GM18951 (cell line): ENCODE measurements around the gene NHS.

Experiments
- POLR2A ChIP-seq: IDR thresholded peaks from 4 replicates; pipeline ENCODE4 v1.6.1; 2011; ENCODE audit warnings: mild to moderate bottlenecking; ENCODE audit not compliant: insufficient read length, insufficient read depth; ENCODE audit errors: extremely low read depth
- in situ Hi-C: fragments of 300-500 bp; cut with MboI; formaldehyde crosslinking; loops from one replicate; pipeline ENCODE4 v1.12.0; 2022; ENCODE audit warnings: low sequenced_read_pairs, mixed read lengths, inconsistent platforms; ENCODE audit not compliant: unreplicated experiment

NHS gene

DNA sequence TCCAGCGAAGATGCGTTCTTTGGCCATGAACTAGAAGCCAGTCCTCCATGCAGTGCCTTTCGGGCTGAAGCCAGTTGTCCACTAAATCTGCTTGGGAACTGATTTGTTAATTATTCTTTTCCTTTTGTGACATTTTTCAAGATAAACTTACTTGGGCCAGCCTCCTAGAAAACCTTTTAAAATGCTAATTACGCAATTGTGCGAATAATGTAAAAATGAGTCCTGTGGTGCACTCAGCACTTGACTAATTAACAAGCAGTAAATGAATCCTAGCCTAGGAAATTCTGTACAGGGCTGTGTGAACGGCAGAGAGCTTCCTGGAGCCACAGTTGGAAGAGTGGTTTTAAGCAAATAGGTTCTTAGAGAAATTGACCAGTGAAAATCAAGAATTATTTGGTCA, 212.4 kb downstream of the NHS start:
- in situ Hi-C loops = no loop called here
- no peak for TF ChIP-seq POLR2A

DNA sequence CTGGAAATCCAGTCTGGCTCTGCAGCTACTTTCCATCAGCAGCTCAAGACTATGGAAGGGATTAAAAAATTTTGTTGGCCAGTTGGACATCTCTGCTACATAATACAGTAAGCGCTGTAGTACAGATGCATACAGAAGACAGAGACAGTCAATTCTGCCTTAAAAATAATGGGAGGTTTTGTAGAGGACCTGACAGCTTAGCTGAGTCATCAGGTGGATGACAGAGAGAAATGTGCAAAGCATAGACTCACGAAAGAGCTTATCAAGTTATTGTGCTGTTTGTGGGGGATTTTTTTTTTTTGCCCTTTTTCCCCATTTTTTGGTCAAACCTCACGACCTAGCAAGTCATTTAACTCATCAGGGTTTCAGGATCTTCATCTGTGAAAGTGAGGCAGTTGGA, 213.3 kb downstream of the NHS start:
- in situ Hi-C loops = no loop called here
- no peak for TF ChIP-seq POLR2A

DNA sequence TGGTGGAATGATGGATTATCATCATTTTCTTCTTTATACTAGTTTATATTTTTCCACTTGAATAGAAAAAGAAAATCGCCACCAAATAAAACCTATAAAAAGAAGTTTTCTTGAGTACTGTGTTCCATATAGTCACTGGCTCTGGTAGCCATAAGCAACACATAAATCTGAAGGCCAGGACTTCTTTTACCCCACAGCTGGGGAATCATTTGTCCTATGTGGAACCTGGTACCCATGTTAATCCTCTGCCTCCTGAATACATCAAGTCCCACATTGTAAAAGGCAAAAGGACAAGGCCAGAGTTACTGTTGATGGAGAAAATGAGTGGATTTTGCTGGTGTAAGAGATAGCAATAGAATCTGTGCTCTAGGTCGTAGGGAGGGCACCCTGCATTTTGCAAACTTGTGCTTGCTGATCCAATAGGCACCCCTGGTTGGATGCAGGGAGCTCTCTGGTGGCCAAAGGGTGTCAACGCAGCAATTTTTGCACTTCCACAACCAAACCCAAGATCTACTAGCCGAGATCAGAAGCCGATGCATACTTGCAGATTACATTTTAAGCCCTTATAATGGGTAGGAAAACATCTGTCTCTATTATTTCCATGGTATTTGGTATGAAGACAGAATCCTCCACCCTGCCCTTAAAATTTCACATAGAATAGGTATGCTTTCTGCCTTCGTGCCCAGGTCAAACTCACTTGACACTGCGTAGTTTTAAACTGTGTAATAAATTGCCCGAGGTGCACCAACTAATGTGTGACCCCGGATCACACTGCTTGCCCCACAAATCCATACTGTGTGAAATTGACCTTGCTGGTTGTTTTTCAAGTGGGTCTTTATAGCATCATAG, 216.1 kb downstream of the NHS start:
- in situ Hi-C loops = no loop called here
- no peak for TF ChIP-seq POLR2A

DNA sequence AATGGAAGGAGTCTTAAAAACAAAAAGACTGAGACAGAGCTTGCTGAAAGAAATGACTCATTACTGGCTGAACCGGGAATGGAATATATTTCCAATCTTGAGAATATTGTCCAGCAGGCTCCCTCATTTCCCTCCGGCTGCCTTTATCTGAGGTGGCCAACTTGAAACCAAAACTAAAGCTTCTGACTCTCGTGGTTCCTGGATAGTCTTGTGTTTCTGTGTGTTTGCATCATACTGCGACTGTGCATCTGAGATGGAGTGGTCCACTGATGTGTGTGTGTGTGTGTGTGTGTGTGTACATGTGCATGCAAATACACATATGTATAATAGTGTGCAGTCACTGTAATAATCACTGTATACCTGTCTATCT, 216.7 kb downstream of the NHS start:
- in situ Hi-C loops = no loop called here
- TF ChIP-seq POLR2A = no peak

DNA sequence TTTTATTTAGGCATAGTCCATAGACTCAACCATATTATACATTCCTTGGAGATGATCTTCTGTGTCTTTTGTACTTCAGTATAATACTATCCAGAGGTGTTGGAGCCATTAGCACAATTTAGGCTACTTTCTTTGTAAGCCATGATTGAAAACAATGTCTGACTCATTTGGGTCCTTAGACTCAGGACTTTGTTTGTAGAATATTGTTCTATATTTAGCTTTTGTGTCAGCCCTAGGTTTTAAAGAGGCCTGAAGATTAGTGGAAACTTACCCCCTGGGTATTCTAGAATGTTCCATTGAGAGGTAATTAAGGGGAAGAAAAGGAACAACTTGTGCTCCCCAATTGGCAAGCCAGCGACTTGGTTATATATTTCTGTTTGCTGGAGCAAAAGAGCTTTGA, 217.1 kb downstream of the NHS start:
- in situ Hi-C loops = no loop called here
- no peak for TF ChIP-seq POLR2A

DNA sequence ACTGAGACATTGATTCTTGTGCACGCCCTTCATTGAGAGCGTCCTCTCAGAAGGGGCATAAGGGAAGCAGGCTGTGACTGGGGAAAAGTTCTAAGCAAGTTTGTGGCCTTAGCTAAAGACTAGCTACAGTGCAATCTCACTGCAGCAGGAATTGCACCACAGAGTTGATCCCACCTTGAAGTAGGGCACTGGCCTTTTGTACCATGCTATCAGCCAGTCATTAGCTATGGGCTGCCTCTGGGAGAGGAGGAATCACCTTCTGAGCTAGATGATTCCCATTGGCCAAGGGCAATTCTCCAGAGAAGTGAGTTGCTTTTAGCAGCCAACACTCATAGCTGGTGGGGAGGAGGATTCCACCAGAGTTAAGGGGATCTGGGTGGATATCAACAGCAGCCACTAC, 219.7 kb downstream of the NHS start:
- in situ Hi-C loops = no loop called here

DNA sequence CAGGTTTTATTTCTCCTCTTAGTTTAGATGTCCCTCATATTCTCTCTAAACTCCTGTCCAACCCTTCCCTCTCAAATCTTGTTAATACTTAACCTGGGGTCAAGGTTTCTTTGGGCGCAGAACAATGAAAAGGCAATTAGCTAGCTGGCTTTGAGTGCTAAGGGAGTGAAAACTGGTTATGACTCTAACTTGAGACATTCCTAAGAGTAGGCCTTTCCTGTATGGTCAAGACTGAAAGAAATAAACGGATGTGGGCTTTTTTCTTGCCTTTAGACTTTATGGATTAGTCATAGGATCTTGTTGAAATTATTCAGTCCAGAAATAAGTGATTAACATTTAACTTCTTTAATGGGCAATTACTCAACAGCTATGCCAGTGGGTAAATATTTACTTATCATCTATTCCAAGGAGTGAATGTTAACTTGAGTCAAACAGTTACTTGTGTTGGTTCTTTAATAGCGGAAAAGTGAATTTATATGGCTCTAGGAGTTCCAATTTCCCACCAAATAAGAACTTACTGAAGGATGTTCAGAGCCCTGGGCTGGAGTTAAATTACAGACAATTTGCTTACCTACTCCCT, 220.5 kb downstream of the NHS start:
- no peak for TF ChIP-seq POLR2A
- in situ Hi-C loops = no loop called here

More for the DNA sequence above, 219.7 kb downstream of the NHS start:
- TF ChIP-seq POLR2A = no peak

DNA sequence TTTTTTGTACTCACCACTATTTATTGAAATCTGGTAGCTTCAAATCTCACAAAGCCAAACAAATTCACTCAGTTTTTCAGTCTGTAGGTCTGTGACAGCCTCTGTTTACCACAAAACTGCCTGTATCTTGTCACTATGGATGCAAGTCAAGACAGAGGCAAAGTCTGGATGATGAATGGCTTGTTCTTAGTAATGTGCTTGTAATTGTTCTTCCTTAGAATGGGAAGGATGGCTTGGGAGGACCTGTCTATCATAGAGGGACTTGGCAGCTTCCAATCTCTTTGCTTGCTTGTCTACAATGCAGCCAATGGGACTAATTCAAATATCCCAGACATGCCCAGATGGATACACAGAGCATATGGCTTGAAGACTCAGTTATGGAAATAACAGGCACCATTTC, 221.1 kb downstream of the NHS start:
- no peak for TF ChIP-seq POLR2A
- in situ Hi-C loops = no loop called here

DNA sequence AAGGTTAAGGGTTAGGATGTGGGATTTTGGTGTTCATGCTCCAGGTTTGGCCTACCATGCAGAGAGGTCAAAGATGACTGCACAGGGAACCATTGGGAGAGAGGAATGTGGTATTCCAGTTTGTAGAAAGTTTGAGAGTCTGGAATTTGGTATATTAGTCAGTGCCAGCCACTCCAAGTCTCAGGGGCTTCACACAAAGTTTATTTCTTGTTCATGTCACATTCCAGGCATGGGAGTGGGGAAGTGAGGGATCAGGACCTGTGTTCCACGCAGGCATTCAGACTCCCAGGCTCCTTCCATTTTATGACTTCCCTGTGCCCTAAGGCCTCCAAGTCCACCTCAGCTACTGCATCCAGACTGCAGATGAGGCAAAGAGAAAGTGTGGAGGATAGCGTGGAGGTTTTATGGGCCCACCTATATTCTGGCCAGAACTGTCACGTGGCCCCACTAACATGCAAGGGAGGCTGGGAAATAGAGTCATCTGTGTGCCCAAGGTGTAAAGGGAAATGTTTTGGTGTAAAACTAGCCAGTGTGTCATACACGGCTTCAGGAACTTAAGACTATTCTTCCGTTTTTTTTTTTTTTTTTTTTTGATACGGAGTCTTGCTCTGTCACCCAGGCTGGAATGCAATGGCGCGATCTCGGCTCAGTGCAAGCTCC, 221.7 kb downstream of the NHS start:
- in situ Hi-C loops = no loop called here

DNA sequence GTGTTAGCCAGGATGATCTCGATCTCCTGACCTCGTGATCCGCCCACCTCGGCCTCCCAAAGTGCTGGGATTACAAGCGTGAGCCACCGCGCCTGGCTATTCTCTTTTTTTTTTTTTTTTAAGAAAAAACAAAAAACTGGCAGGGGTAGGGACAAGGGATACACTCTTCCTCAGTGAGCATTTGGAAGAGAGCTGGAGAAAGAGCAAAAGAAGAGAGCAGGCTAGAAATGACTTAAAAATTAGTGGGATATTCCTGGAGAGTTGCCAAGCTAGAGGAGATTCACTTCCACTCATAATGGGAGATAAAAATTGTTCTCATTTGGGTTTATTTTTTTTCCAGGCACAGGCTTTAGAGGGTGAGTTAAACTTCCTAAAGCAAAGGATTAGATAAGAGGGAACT, 222.3 kb downstream of the NHS start:
- in situ Hi-C loops = no loop called here
- no peak for TF ChIP-seq POLR2A

More for the DNA sequence above, 221.7 kb downstream of the NHS start:
- no peak for TF ChIP-seq POLR2A

DNA sequence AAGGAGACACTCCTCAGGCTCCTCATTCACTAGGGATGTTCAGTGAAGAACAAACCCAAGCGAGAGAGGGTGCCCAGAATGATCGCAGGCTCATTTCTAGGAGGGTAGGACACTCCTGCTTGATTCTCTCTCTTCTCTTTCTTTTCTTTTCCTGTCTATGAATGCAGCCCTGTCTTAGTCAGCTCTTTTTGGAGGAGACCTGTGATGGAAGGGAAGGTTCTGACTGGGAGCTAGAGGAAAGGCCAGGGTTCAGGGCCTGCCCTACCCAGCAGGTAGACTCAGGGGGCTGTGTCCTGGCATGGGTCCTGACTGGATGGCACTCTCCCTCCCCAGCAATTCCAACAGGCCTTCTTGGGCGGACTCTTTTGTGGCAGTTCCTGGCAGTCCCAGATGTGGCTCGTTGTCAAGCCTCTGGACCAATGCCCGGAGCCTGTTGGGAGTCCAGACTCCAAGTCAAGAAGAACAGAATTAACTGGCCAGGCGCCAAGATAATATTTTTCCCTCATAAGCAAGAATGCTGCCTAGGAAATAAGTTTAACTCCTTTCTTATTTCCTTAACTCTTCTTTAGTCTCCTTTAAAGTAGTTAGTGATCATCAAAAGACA, 222.9 kb downstream of the NHS start:
- in situ Hi-C loops = no loop called here
- no peak for TF ChIP-seq POLR2A

DNA sequence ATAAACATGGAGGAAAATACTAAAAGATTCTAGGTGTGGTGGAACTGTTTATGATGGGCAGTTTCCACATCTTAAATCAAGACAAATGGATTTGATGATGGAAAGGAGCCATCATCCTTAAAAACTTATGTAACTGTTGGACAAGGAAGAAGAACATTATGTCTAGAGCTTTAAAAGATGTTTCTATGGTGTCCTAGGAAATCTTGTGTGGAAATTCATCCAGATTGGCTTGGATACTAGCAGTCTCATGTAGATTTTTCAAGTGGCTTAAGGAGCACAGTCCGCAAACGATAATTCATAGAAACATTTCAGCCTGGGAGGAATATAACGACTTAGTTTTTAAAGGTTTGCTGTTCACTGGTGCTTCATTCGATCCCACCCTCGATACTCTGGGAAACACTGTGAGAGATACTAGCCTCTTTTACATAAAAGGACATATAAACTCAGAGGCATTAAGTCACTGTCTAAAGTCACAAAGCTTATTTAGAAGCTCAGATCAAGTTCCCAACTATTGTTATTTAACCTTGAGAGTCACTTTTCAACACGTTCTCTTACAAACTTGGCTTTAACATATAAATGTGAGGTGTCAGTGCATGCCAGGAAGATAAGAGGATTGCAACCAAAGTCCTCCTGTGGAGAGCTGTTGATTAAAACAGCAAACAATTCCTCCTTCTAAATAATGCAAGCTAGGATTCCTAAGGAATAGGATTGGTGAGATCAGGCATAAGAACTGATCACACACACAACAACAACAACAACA, 226.6 kb downstream of the NHS start:
- in situ Hi-C loops = no loop called here

DNA sequence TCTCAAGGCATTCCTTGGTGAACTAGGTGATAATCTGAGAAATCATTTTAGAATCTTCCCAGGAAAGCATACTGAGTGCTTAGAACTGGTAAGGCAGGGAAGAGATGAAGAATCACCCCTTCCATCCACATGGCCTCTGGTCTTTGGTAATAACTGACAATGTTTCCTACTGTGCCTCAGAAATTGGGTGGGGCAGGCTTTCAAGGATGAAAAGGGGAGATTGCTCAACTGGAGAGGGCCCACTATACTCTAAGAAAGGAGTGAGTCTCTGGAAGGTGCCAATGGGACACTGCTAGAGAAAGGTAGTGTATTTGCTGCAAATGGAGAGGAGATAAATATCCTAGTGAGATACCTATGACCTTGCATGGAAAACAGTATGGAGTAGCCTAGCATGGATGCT, 227.2 kb downstream of the NHS start:
- in situ Hi-C loops = no loop called here
- no peak for TF ChIP-seq POLR2A

More for the DNA sequence above, 226.6 kb downstream of the NHS start:
- TF ChIP-seq POLR2A = no peak
